Measurements from ENCODE around the gene NDUFB2. TPM values are rescaled to one million over a fixed set of nuclear protein-coding genes. Genes with fewer than 3 reads are reported as not detected.

Gene NDUFB2
- 172 and 178 TPM in 2 replicates for total RNA-seq

DNA sequence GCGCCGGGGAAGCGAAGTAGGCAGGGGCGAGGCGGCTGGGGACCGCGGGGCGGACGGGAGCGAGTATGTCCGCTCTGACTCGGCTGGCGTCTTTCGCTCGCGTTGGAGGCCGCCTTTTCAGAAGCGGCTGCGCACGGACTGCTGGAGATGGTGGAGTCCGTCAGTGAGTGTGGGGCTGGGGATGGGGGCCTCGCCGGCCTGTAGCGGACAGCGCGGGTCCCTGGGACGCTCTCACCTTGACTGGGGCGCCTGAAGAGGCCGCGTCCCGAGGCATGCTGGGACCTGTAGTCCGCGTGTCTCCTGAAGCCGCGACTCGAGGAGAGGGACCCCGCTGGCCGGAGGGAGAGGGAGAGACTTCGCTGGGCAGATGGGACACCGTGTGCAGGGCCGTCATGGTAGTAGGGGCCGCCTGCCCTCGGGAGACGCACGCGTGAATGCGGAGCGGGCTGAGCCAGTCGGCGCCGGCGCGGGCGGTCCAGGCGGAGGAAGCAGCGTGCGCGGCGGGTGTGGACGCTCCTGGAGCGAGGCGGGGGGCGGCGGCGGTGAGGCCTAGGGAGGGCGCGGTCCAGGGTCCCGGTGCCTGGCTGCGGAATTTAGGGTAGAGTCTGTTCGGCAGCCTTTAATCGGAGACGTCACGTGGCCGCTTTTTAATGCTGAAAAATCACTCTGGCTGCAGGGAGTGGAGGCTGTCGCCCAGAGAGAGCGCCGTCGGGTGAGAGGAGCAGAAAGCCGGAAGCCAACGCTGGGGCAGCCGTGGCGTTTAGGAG lies at the start of gene NDUFB2:
Gene NDUFB2 (plus strand): TSS at position 29 of the 767 bp plus-strand sequence. CDS start 37 bp downstream, at position 66.
- Mint-ChIP-seq H3K4me3 (ENCODE audit: low read depth) (peak within 1 kb of the TSS; percentile 99), H3K36me3 (ENCODE audit: low read depth) (peaks cover 19% of the 10 kb centered on the region), H3K27me3 (ENCODE audit: low read depth) (no peaks in the 10 kb centered on the region), H3K9me3 (no peaks in the 10 kb centered on the region), H3K4me1 (ENCODE audit: low read depth) (peaks cover 26% of the 10 kb centered on the region), H3K27ac (peak within 1 kb of the TSS; percentile 99)
- peak; percentile 86 for DNase-seq (ENCODE audit: low spot score)
- intact Hi-C loops (cut with micrococcal nuclease): loop anchor here (1.0 to 5.0 kb wide), 4 partner anchors 24 to 318 kb away; partner anchors contain the start of genes BRAF, MRPS33 and RAB19

GRCh38 chr7:140646931-140647647 lies 49.4 kb upstream of the NDUFB2 start:
- Mint-ChIP-seq H3K36me3 (ENCODE audit: low read depth) (no peaks in the 10 kb centered on the region), H3K9me3 (no peaks in the 10 kb centered on the region), H3K4me1 (ENCODE audit: low read depth) (peaks cover 6% of the 10 kb centered on the region), H3K27me3 (ENCODE audit: low read depth) (peaks cover 43% of the 10 kb centered on the region), H3K27ac (no peak overlapping the region), H3K4me3 (ENCODE audit: low read depth) (no peak overlapping the region)
- intact Hi-C loops (cut with micrococcal nuclease): no loop called here
- no peak for DNase-seq (ENCODE audit: low spot score)

DNA sequence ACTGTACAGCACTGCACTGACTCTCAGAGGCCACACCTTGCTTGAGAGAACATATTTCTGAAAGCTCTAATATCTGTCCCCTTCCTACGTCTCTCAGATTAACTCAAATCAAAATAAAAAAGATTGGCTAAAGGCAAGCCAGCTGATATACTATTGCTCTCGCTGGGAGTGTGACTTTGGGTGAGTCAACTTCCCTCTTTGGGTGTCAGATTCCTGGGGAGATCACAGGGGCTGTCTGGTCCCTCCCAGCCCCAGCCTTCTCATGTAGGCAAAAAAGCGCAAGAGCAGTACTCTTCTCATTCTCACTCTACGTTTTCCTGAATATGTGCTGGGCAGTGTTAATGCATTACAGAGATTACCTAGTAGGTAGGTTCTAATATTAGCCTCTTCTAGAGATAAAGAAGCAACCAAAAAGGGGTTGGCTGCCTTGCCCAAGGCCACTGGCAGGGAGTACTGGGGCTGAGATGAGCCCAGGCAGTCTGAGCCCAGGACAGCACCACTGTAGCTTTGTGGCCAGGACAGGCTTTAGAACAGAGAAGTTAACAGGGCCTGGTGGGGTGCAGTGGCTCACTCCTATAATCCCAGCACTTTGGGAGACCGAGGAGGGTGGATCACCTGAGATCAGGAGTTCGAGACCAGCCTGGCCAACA lies 46.8 kb upstream of the NDUFB2 start:
- no peak overlapping the region for H3K4me3 Mint-ChIP-seq (ENCODE audit: low read depth)
- H3K36me3 Mint-ChIP-seq (ENCODE audit: low read depth): no peaks in the 10 kb centered on the region
- H3K27me3 Mint-ChIP-seq (ENCODE audit: low read depth): peaks cover 31% of the 10 kb centered on the region
- H3K9me3 Mint-ChIP-seq: no peaks in the 10 kb centered on the region
- intact Hi-C loops (cut with micrococcal nuclease): no loop called here
- no peak for DNase-seq (ENCODE audit: low spot score)
- no peak overlapping the region for H3K27ac Mint-ChIP-seq
- peaks cover 10% of the 10 kb centered on the region for H3K4me1 Mint-ChIP-seq (ENCODE audit: low read depth)

- intact Hi-C loops (cut with micrococcal nuclease): no loop called here
Observed at GRCh38 chr7:140650367-140650766, 46.1 kb upstream of the NDUFB2 start.

GRCh38 chr7:140653319-140654108 lies 43.0 kb upstream of the NDUFB2 start:
- Mint-ChIP-seq H3K4me3 (ENCODE audit: low read depth) (no peak overlapping the region), H3K4me1 (ENCODE audit: low read depth) (peaks cover 20% of the 10 kb centered on the region), H3K9me3 (no peaks in the 10 kb centered on the region), H3K36me3 (ENCODE audit: low read depth) (no peaks in the 10 kb centered on the region), H3K27ac (no peak overlapping the region), H3K27me3 (ENCODE audit: low read depth) (peaks cover 22% of the 10 kb centered on the region)
- intact Hi-C loops (cut with micrococcal nuclease): loop anchor here (1.0 kb wide), 1 partner anchor 135 kb away; no protein-coding TSS in a partner anchor
- no peak for DNase-seq (ENCODE audit: low spot score)

More at GRCh38 chr7:140650367-140650766, 46.1 kb upstream of the NDUFB2 start:
- Mint-ChIP-seq H3K4me1 (ENCODE audit: low read depth) (peaks cover 10% of the 10 kb centered on the region), H3K36me3 (ENCODE audit: low read depth) (no peaks in the 10 kb centered on the region), H3K4me3 (ENCODE audit: low read depth) (no peak overlapping the region), H3K9me3 (no peaks in the 10 kb centered on the region), H3K27ac (no peak overlapping the region), H3K27me3 (ENCODE audit: low read depth) (peaks cover 29% of the 10 kb centered on the region)
- no peak for DNase-seq (ENCODE audit: low spot score)

- no peaks in the 10 kb centered on the region for H3K9me3 Mint-ChIP-seq
- no peak overlapping the region for H3K4me3 Mint-ChIP-seq (ENCODE audit: low read depth)
- H3K36me3 Mint-ChIP-seq (ENCODE audit: low read depth): no peaks in the 10 kb centered on the region
- peaks cover 20% of the 10 kb centered on the region for H3K4me1 Mint-ChIP-seq (ENCODE audit: low read depth)
- H3K27ac Mint-ChIP-seq: no peak overlapping the region
- intact Hi-C loops (cut with micrococcal nuclease): no loop called here
- DNase-seq (ENCODE audit: low spot score): no peak
- peaks cover 22% of the 10 kb centered on the region for H3K27me3 Mint-ChIP-seq (ENCODE audit: low read depth)
Observed at GRCh38 chr7:140654109-140654387, 42.5 kb upstream of the NDUFB2 start.

- intact Hi-C loops (cut with micrococcal nuclease): no loop called here
- H3K4me1 Mint-ChIP-seq (ENCODE audit: low read depth): peaks cover 20% of the 10 kb centered on the region
- no peak for DNase-seq (ENCODE audit: low spot score)
- H3K36me3 Mint-ChIP-seq (ENCODE audit: low read depth): no peaks in the 10 kb centered on the region
- H3K9me3 Mint-ChIP-seq: no peaks in the 10 kb centered on the region
- no peak overlapping the region for H3K4me3 Mint-ChIP-seq (ENCODE audit: low read depth)
- H3K27me3 Mint-ChIP-seq (ENCODE audit: low read depth): peaks cover 18% of the 10 kb centered on the region
- H3K27ac Mint-ChIP-seq: no peak overlapping the region
Observed at GRCh38 chr7:140654661-140655060, 41.8 kb upstream of the NDUFB2 start.

- no peak for DNase-seq (ENCODE audit: low spot score)
Observed at GRCh38 chr7:140655511-140656408, 40.7 kb upstream of the NDUFB2 start.

GRCh38 chr7:140656548-140657515 lies 39.7 kb upstream of the NDUFB2 start:
- no peak overlapping the region for H3K27ac Mint-ChIP-seq
- peak; percentile 37 for DNase-seq (ENCODE audit: low spot score)
- no peaks in the 10 kb centered on the region for H3K36me3 Mint-ChIP-seq (ENCODE audit: low read depth)
- H3K4me1 Mint-ChIP-seq (ENCODE audit: low read depth): peaks cover 20% of the 10 kb centered on the region
- intact Hi-C loops (cut with micrococcal nuclease): loop anchor here (2.0 kb wide), 1 partner anchor 180 kb away; no protein-coding TSS in a partner anchor
- H3K9me3 Mint-ChIP-seq: no peaks in the 10 kb centered on the region
- peaks cover 15% of the 10 kb centered on the region for H3K27me3 Mint-ChIP-seq (ENCODE audit: low read depth)
- H3K4me3 Mint-ChIP-seq (ENCODE audit: low read depth): peak overlapping the region; percentile 76

More at GRCh38 chr7:140655511-140656408, 40.7 kb upstream of the NDUFB2 start:
- intact Hi-C loops (cut with micrococcal nuclease): loop anchor here (2.0 kb wide), 1 partner anchor 179 kb away; no protein-coding TSS in a partner anchor
- H3K27ac Mint-ChIP-seq: no peak overlapping the region
- H3K4me1 Mint-ChIP-seq (ENCODE audit: low read depth): peaks cover 20% of the 10 kb centered on the region
- H3K4me3 Mint-ChIP-seq (ENCODE audit: low read depth): no peak overlapping the region
- H3K27me3 Mint-ChIP-seq (ENCODE audit: low read depth): peaks cover 16% of the 10 kb centered on the region
- H3K36me3 Mint-ChIP-seq (ENCODE audit: low read depth): no peaks in the 10 kb centered on the region
- no peaks in the 10 kb centered on the region for H3K9me3 Mint-ChIP-seq

- Mint-ChIP-seq H3K27me3 (ENCODE audit: low read depth) (peaks cover 15% of the 10 kb centered on the region), H3K36me3 (ENCODE audit: low read depth) (no peaks in the 10 kb centered on the region), H3K4me1 (ENCODE audit: low read depth) (peaks cover 20% of the 10 kb centered on the region), H3K27ac (no peak overlapping the region), H3K4me3 (ENCODE audit: low read depth) (no peak overlapping the region), H3K9me3 (no peaks in the 10 kb centered on the region)
- DNase-seq (ENCODE audit: low spot score): no peak
- intact Hi-C loops (cut with micrococcal nuclease): loop anchor here (2.0 kb wide), 1 partner anchor 181 kb away; no protein-coding TSS in a partner anchor
Observed at GRCh38 chr7:140657891-140658290, 38.6 kb upstream of the NDUFB2 start.

GRCh38 chr7:140659856-140660255 lies 36.7 kb upstream of the NDUFB2 start:
- DNase-seq (ENCODE audit: low spot score): no peak
- peaks cover 16% of the 10 kb centered on the region for H3K4me1 Mint-ChIP-seq (ENCODE audit: low read depth)
- no peak overlapping the region for H3K27ac Mint-ChIP-seq
- peaks cover 20% of the 10 kb centered on the region for H3K27me3 Mint-ChIP-seq (ENCODE audit: low read depth)
- H3K36me3 Mint-ChIP-seq (ENCODE audit: low read depth): no peaks in the 10 kb centered on the region
- intact Hi-C loops (cut with micrococcal nuclease): no loop called here
- H3K9me3 Mint-ChIP-seq: no peaks in the 10 kb centered on the region
- H3K4me3 Mint-ChIP-seq (ENCODE audit: low read depth): no peak overlapping the region

Data from activated T-helper 2 cell treated with anti-CD3 and anti-CD28 coated beads, Interferon-gamma antibody, Interleukin-2, Interleukin-4, amounts not matched to agents 10 μg/mL and 5 μg/mL and 100 μg/mL, durations not matched to agents 14 hours and 24 hours and 36 hours (primary cell).